Brain pericyte (primary cell): ENCODE results near the gene MCF2L.
"Not testable (repeated sequence)": the region's sequence is repeated elsewhere in the genome, so short reads cannot be mapped to it uniquely, and the experiment has no call there.

Experiments used
- DNase-seq: peaks from one replicate; pipeline ENCODE4 v3.0.0-alpha.2; 2012; ENCODE audit warnings: low read depth, low spot score

Gene MCF2L

GRCh38 chr13:113064534-113065405 lies 95.8 kb downstream of the MCF2L start:
- no peak for DNase-seq

GRCh38 chr13:113065406-113066141 lies 96.6 kb downstream of the MCF2L start:
- no peak for DNase-seq

- DNase-seq = no peak
Observed at GRCh38 chr13:113066142-113066455, 97.1 kb downstream of the MCF2L start.

- no peak for DNase-seq
Observed at GRCh38 chr13:113066746-113067145, 97.7 kb downstream of the MCF2L start.

DNA sequence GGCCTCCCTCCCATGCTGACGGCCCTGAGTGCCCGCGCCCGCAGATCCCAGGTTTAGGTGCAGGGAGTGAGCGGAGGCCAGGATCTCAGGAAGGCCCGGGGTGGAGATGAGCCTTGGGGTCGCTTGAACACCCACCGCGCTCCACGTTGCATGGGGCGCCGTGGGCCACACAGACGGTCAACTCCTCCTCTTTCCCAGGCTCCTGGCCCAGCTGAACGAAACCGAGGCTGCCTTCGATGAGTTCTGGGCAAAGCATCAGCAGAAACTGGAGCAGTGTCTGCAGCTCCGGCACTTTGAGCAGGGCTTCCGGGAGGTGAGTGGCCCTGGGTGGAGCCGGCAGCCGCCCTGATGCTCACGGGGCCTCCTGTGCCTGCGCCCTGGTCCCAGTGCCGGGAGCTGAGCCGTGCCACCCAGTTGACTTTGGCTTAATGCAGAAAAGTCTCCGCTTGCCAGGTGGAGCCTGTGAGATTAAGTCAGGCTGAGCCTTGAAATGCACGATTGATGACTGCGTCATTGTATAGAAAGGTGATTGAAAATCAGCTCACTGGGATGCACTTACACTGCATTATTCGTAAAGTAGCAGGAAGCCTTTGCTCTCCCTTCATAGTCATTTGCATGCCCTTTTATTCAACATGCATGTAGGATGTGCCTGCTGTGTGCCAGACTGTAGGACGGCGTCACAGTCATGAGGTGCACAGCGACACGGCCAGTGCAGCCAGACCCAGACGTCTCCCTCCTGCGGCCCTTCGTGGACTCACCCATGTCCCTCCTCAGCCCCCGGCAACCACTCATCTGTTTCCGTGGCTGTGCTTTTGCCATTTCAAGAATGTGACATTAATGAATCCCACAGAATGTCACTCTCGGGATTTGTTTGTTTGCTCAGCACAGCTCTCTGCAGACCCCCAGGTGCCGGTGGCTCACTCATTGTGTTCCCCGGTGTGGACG lies 101.1 kb downstream of the MCF2L start:
- no peak for DNase-seq

GRCh38 chr13:113070855-113071254 lies 101.8 kb downstream of the MCF2L start:
- DNase-seq = no peak

GRCh38 chr13:113072376-113072775 lies 103.4 kb downstream of the MCF2L start:
- no peak for DNase-seq

DNA sequence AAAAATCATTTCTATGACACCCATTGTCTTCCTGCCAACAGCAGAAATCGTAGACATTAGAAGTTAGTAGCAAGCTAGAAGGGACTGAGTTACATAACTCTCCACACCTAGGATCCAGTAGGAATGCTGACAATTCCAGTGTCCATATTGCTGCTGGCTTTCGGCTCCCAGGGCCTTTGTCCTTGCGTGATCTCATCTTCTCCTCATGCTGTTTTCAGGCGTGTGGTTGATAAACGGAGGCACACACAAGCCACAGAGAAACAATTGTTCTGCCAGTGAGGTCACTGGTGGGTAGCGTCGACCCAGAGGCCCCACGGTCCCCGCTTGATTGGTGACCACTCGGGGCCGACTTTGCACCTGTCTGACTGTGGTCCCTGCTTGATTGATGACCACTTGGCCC lies 104.9 kb downstream of the MCF2L start:
- DNase-seq = no peak

DNA sequence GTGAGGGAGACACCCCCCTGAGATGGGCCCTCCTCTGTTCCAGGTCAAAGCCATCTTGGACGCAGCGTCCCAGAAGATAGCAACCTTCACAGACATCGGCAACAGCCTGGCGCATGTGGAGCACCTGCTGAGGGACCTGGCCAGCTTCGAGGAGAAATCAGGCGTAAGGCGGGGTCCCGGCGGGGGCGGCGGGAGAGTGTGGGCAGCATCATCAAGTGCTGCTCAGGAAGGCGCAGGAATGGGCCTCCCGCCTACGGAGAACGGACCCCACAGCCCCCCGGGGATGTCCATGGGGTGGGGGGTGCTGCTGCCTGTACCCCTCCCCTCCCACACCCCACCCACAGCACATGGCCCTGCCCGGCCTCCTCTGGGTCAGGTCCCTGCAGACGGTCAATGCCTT lies 105.4 kb downstream of the MCF2L start:
- no peak for DNase-seq

GRCh38 chr13:113074876-113075275 lies 105.9 kb downstream of the MCF2L start:
- no peak for DNase-seq

DNA sequence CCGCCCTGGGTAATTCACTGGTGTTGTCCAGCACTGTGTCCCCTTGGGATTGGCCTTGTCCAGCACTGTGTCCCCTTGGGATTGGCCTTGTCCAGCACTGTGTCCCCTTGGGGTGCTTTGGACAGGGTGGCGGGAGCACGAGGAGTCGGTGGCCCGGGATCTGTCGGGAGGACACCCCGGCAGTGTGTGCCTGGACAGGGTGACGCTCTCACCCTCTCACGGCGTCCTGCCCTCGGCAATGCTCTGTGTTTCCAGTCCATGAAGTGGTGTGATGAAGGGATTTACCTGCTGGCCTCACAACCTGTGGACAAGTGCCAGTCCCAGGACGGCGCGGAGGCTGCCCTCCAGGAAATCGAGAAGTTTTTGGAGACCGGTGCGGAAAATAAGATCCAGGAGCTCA lies 106.7 kb downstream of the MCF2L start:
- no peak for DNase-seq

DNA sequence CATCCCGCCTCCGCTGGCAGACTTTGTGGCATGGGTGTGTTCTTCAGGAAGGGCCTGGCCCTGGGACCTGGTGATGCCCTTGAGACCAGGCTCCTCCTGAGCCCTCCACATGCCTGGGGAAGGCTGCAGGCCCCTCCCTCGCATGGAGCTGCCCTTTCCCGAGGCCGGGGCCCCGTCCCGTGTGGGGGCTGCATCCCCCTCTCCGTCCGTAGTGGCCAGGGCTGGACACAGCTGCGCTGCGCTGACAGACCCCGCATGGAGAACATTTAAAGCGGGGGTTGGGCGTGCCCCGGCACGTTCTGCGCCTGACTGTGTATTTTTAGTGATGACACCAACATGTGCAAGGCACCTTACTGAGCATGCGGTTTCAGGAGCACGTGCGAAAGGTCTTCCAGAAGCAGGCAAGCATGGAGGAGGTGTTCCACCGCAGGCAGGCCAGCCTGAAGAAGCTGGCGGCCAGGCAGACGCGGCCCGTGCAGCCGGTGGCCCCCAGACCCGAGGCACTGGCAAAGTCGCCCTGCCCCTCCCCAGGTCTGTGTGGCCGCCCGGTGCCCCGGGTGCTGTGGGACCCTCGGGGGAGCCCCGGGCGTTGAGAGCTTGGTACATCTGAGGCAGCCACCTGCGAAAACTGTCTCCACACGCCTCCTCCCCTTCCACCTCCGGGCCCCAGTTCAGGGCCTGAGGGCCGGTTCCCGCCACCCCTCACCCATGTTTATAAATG lies 107.8 kb downstream of the MCF2L start:
- no peak for DNase-seq

- DNase-seq = no peak
Observed at GRCh38 chr13:113077566-113077952, 108.5 kb downstream of the MCF2L start.

- no peak for DNase-seq
Observed at GRCh38 chr13:113077953-113078901, 109.2 kb downstream of the MCF2L start.

DNA sequence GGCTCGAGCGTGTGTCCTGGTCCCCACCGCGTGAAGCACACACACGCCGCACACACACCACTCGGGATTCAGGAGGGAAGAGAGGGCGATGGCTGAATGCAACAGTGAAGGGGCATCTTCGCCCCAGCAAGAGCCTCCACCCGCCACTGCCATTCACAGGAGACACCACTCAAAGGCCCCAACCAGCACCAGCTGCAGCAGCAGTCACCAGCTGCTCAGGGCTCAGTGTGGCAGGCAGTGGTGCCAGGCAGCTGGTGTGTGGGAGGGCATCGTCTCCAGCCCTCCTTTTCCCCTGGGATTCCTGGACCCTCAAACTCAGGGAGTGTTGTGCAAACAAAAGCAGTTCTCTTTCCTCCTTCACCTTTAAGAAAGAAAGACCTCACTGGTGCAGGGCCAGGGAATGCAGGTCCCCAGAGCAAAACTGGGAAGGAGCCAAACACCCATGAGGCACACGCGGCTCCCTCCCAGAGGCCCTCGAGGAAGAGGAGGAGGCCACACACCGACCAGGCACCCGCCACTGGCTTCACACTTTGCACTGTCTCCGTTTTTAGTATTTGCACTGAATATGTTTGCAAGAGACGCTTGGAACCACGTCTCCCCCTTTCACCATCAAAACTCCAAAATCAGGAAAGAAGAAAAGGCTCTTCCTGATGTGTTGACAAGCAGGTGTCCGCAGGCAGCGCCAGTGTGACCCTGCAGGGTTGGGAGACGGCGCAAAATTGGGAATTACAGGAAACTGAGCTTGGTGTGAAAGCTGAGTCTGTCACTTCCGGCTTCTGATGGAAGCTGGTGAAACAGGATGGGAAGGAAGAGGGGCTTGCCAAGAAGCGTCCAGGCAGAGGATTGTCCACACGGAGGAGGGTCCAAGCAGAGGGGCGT lies 110.1 kb downstream of the MCF2L start:
- DNase-seq = no peak

DNA sequence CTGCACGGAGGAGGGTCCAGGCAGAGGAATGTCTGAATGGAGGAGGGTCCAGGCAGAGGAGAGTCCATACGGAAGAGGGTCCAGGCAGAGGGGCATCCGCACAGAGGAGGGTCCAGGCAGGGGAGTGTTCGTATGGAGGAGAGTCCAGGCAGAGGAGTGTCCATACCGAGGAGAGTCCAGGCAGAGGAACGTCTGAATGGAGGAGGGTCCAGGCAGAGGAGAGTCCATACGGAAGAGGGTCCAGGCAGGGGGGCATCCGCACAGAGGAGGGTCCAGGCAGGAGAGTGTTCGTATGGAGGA lies 110.7 kb downstream of the MCF2L start:
- DNase-seq = not testable (repeated sequence)

DNA sequence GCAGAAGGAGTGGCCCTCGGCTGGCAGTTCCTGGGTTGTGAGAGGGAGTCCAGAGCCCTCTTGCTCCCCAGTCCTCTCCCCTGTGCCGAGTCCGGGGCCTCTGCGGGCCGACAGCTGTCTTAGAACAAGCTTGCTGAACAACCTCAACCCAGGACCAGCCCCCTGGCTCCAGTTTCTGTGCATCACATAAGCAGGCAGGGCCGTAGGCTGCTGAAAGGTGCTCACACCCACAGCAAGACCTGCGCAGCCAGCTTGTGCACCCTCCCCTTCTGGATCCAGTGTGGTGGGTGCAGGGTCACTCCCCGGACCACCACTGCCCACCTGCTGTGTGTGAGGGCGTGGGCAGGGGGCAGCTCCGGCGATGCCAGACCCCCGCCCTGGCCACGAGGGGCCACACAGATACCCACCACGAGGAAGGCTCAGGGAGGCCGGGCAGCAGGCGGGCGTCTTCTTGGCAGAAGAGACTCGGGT lies 111.4 kb downstream of the MCF2L start:
- DNase-seq = no peak

- DNase-seq = no peak
Observed at GRCh38 chr13:113080901-113081521, 112.0 kb downstream of the MCF2L start.
